ACHN (cell line): ENCODE data around the gene ERC2.

Source experiments
- DNase-seq: peaks from one replicate; pipeline ENCODE4 v3.0.0-alpha.2; 2015
- in situ Hi-C: cut with HindIII; loops from 2 replicates; pipeline ENCODE4 v1.10.0; 2017; ENCODE audit warnings: low sequenced_read_pairs, low pct_ligation_motif_present, low pct_unique_long_range_greater_than_20kb

Gene ERC2

DNA sequence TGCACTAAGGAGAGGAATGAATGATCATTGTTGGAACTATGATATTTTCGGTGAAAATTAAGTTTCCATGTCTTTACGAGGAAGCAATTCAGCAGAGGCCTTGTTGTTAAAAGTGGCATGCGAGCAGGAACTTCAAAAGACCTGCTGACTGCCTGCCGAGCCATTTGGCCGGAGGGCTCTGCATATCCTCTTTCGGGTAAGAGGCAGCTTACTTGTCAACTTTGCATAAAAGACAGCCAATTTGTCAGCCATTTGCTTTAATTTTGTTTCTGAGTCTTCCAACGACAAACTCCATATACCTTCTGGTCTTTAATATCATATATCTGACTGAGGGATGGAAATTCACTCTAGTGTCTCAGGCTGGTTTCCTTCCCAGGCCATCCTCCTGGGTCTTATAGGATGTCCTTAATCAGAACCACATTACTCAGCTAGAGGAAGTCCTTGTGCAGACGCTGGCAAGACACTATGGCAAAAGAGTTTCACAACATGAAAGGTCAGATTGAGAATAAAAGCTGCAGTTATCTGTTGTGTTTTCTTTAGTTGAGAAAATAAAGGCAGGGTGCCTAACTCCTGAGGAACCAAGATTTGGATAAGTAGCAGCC, 852.5 kb downstream of the ERC2 start:
- no peak for DNase-seq
- in situ Hi-C loops, result no loop called here

DNA sequence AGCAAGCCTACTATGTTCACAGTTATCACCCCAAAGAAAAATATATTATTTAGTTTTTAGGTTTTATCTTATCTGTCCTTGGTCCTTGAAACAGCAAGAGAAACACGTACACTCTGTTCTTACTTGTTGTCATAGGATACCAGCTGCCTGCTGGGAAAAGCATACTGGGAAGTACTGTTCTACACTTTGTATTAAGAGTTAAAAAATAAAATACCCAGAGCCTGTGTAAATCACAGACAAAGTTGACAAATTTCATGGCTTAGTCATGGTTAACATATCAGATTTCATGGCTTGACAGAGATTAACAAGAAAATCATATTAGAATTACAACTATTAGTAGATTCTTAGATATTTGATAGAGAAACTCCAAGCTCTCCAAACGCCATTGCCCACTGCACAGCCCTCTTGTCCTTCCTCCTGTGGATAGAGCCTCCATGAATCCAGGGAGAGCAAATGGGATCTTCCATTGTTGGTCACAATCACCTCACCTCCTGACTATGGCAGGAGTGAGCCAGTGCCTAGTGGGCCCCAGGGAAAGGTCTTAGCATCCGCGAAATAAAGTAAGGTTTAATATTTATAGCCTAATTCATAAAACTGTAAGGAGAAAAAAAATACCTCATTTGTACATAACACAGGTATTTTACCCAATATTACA, 853.1 kb downstream of the ERC2 start:
- no peak for DNase-seq
- in situ Hi-C loops, result no loop called here

DNA sequence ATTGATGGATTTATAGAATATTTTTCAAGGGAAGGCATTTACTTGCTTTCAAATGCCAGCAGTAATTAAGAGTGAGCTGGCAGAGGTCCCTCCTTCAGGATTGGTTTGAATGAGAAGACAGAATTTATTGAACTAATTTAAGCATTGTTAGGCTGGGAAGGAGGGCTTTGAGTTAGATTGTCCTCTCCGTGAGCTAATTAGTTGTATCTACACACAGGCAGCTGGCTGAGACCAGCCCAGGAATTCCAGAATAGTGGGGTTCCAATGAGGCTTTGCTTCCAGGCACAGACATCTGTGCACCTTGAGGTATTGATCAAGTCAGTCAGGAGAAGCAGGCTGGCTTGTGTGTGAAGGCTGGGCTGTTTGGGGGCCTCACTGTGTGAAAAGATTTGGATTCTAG, 857.1 kb downstream of the ERC2 start:
- no peak for DNase-seq
- in situ Hi-C loops, result no loop called here

DNA sequence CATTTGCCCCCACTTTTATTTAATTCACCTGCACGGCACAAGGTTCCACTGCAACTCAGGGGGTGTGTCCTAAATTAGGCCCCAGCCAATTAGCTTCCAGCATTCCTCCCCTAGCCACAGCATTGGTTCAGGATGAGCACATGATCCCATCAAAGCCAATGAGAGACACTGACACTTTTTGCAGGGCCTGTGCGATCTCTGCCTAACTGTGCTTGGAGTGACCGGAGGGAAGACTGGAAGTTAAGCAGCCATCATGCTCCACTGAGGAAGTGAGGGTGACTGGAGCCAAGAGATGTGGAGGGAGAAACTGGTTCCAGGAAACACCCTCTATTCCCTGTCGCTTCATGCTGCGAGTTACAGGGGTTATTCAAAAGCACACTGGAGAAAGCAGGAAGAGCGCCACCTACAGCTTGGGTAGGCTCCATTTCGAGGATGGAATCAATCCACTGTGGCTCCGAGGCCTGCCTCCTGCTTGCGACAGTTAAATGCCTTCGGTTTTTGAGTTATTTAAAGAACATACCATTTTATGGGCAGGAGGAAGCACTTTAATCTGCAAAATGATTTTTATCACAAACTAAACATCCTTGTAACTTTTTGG, 858.9 kb downstream of the ERC2 start:
- DNase-seq, result no peak
- in situ Hi-C loops, result no loop called here

DNA sequence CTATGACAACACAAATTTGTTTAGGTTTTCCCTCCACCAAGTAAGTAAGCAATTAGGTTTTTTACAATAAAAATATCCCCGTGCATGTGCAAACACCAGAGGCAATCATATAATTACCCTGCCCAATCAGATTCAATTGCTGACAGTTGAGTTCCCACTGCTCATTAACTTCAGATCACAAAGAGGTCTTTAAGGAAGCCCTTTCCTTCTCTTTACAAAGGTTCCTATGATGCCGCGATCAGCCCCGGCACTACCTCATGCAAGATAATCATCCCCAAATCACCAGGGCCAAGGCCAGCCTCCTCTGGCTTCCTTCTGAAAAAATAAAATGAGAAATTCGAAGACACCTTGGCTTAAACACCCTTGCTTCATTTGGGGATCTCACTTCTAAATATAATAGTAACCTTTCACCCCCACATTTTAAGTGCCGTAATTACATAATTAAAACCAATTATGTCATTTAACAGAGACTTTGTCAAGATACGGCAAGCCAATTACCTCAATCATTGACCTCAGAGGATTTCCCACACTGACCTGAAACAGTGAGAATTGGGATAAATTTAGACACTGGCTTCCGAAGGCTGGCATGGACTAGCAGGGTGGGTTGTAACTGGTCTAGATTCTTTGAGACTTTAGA, 859.8 kb downstream of the ERC2 start:
- in situ Hi-C loops, result no loop called here
- DNase-seq, result no peak

DNA sequence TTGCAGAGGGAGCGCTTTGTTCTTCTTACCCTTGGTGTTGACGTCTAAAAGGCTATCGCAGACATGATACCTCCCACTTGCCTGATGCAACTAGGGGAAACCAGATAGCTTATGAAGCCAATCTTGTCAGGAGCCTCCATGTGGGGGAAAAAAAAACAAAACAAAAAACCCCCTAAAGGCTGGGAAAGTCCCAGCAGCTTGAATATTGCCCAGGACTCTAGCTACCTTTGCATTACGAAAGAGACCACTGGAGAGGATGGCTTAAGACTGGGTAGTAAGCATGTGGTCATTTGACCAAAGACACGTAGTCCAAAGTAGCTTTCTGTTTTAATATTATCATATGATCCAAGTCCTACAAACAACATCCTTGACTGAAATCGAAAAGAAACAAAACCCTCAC, 860.4 kb downstream of the ERC2 start:
- no peak for DNase-seq
- in situ Hi-C loops, result no loop called here

DNA sequence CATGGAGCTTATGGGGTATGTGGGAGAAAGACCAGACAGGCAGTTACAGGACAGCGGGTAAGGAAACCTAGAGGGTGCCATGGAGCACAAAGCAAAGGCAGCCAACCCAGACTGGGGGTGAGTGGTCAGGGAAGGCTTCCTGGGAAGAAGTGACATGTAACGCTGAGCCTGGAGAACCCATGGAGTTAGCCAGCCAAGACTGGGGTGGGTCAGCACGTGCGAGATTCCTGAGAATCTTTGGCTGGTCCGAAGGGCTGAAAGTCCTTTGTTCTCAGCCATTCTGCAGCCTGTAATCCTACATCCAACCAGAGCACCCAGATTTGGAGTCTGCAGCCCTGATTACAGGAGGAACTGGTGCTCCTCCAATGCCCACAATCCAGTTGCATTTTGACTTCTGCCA, 861.1 kb downstream of the ERC2 start:
- in situ Hi-C loops, result no loop called here

DNA sequence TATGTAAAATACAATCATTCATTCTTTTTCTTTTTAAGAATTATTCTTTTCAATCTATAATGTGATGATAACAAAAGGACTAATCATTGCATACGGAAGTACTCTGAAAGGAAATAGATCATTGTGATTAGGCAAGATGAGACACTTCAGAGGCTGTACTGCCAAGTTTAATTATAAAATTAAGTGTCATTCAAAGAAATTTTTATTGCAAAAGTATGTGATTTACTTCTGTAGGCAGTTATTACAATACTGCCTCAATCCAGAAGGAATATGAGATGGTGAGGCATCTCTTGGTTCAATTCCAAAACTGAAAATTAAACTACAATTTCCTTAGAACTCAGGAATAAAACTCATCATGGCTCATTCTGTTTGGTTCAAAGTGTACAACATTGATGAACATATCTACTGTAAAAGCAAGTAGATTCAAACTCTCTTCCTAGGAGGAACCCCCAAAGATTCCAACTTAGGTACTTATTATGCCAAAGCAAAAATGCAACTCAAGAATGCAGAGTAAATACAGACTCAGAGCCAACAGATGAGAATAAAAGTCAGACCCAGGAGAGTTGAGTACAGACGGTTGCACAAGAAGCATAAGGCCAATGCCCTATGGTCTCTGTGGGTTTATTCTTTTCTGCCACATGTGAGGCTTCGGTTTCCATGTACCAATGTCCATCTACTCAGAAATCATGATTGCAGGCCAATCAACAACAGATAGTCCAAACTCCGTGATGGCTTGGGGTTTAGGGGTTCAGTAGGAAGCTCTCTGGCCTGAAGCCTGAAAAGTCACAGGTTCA, 862.6 kb downstream of the ERC2 start:
- in situ Hi-C loops, result no loop called here
- no peak for DNase-seq

More for the DNA sequence above, 861.1 kb downstream of the ERC2 start:
- no peak for DNase-seq

DNA sequence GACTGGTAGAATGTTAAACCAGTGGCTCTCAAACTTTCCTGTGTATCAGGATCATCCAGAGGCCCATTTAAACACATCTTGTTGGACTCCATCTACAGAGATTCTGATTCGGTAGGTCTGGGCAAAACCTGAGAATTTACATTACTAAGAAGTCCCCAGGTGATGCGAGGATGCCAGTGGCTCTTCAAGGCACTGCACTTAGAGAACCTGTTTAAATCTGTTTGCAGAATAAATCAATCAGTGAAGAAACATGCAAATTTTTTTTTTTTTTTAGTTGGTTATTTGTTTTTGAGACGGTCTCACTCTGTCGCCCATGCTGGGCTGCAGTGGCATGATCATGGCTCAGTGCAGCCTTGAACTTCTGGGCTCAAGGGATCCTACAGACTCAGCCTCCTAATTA, 863.4 kb downstream of the ERC2 start:
- no peak for DNase-seq
- in situ Hi-C loops, result no loop called here

DNA sequence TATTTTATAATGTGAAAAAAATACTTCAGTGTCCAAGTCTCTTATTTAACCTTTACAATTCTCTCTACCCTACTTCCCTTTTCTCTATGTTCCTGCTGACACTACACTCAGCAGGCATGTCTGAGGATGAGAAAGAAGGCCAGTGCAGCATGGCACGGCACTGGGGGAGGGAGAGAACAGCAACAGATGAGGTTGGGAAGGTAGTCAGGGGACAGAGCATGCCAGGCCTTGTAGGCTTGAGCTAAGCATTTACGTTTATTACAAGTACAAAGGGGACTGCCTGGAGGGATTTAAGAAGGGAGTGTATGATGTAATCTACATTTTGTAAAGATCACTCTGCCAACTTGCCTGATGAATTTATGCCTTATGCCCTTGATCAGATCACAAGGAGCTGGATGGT, 863.9 kb downstream of the ERC2 start:
- DNase-seq, result no peak
- in situ Hi-C loops, result no loop called here

DNA sequence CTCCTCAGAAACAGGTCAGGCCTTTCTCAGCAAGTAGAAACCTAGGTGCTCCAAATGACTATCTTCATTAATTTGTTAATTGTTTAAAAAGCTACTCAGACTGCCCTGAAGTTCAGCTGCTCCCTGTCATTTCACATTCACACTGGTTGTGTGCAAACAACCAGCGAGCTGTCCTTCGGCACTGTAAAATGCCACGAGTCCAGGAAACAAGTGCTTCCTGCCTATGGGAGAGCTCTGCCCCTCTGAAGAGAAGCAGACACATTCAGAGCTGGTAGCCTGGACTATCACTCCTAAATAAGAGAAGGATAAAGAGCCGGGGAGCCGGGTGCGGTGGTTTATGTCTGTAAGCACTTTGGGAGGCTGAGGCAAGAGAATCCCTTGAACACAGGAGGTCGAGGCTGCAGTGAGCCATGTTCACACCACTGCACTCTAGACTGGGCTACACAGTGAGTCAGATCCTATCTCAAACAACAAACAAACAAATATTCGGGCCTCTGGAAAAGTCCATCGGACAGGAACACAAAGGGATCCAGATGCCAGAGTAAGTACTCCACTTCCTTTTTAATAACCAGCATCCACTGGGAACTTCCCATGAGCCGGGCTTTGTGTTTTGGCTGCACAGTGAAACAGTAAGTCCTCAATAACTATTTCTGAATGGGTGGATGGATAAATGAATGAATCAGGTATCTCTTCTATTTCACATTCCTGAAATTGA, 866.7 kb downstream of the ERC2 start:
- DNase-seq, result no peak
- in situ Hi-C loops, result no loop called here

DNA sequence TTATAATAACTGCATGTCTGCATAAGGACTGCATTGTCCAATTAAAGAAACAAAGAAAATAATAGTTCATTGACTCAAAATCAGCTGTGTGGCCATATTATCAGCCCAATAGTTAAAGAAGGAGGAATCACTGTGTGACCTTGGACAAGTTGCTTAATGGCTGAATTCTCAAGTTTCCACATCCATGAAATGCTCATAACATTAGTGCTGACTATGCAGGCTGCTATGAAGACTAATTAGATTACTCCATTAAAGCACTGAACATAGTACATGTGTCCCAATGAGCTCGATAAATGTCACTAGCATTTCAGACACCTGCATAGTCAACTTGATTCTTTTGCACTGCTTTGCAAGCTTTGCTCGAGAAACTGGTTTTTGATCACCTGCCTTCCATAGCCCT, 870.0 kb downstream of the ERC2 start:
- in situ Hi-C loops, result no loop called here
- DNase-seq, result no peak

DNA sequence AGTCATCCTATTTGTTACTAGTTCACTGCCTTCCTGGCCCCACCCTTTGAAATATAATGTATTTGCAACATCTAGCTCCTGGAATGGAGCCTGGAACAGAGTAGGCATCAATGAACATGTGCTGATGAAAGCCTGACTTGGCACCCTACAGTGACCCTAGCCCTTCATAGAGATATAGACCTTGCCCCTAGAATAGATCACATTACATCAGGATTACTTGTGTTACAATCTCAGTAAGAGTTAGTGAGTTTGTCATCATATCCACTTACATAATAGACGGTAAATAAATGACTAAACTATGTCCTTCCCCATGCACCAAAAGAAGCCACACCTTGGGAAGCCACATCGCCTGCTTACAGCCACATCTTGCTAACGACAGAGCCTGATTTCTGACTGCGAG, 870.6 kb downstream of the ERC2 start:
- in situ Hi-C loops, result no loop called here
- DNase-seq, result no peak

DNA sequence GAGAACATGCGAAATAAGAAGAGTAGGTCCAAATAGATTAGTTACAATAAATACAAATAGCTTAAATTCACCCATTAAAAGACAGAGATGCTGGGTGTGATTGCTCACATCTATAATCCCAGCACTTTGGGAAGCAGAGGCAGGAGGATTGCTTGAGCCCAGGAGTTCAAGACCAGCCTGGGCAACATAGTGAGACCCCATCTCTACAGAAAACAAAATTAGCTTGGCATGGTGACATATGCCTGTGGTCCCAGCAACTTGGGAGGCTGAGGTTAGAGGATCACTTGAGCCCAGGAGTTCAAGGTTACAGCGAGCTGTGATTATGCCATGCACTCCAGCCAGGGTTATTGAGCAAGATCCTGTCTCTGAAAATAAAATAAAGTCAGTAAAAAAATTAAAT, 872.1 kb downstream of the ERC2 start:
- in situ Hi-C loops, result no loop called here
- DNase-seq, result no peak

DNA sequence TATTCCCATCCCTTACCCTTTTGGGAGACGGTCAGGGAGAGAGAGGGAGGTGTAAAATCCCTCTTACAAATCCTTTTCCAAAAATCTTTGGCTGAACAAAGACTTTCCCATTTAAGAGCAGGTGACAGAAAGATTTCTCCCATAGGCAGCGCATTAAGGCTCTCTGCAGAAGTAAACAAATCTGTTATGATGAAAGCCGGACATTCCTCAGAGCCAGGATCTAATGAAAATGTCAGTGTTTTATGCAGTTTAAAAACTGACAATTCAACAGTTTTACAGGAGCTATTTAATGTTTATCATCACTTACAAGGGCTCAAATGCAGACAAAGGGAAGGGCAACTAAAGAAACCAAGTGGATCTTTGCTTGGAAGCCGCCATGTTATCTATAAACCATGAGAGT, 872.8 kb downstream of the ERC2 start:
- in situ Hi-C loops, result no loop called here
- DNase-seq, result no peak

DNA sequence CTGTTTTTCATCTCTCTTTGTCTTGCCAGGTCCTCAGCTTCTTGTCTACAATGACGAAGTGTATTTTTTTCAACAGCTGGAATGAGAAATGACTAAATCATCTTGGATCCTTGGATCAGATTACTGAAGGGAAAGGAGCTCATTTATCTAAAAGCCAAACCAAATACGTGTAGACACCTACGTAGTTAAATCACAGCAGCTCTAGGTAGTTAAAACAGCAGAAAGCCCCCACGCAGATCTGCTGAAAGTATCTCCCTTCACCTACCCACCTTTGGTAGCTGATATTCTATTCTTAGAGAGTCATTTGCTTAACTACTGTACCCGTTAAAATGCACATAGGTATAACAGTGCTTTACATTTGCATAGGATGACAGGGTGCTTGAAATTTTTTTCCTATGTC, 875.7 kb downstream of the ERC2 start:
- DNase-seq, result no peak
- in situ Hi-C loops, result no loop called here

DNA sequence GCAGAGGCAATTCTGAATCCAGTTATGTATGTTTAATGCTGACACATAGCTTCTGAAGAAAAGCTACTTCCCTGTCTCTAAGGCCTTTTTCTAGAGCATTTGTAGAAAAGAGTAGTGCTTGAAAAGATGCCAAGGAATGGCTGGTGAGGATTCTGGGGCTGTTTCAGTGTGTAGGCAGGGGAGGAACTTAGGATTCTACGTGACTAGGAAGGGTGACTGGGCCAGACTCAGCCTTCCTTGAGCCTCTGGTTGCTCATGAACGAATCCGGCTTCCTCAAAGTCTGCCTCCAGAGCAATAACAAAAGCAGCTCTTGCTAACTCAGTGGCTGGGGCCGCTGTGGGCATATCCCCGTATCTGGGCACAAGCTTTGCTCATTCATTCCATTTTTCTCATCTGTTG, 876.4 kb downstream of the ERC2 start:
- in situ Hi-C loops, result no loop called here
- no peak for DNase-seq

DNA sequence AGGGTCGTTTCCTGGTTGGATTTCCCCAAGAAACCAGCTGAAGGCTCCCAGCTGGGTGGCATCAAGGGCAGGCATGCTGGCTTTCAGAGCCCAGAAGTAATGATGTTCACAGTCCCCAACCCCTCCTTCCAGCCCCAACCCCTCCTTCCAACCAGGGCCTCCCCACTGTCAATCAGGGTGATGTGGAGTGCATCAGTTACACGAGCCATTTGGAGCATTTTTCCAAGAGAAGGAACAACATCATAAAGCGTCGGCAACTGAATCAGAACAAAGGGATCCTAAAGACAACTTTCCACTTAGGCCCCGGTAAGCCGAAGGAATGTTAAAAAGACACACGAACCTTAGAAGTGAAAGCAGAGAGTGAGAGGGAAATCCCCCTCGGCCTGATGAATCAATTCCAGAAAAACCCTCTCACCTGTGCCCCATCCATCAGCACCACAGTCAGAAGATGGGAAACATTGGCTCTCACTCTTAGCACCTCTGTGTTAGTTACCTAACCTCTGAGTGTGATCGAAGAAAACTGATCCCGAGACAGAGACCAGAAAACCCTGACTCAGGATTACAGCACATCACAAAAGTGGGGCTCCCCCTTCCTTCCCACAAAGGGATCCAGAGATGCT, 880.0 kb downstream of the ERC2 start:
- no peak for DNase-seq
- in situ Hi-C loops, result no loop called here
